CD4-positive, alpha-beta memory T cell (primary cell): ENCODE measurements around the gene DNAJC2. TPM values are rescaled to one million over a fixed set of nuclear protein-coding genes. Genes with fewer than 3 reads are reported as not detected.

Source experiments
- CTCF ChIA-PET: fragments of 350-600 bp; sonication (Branson Sonifier 250); formaldehyde crosslinking; loops from one replicate; lab custom pipeline; 2021; ENCODE audit warnings: inconsistent platforms; ENCODE audit not compliant: partially characterized antibody; lab: Charles Lee
- POLR2A ChIA-PET: fragments of 350-600 bp; sonication (Branson Sonifier 250); formaldehyde crosslinking; loops from one replicate; lab custom pipeline; 2021; ENCODE audit not compliant: partially characterized antibody; lab: Charles Lee
- DNase-seq, 5 donors: peaks; one replicate each; pipeline versions ENCODE4 v3.0.0 to v3.0.0-alpha.2; 2020 to 2022; ENCODE audit warnings: mixed read lengths in 1 of 5
- H3K27ac ChIP-seq: one replicate; pipeline ENCODE4 v1.7.0; 2013; ENCODE audit warnings: low read depth, low read length
- H3K27me3 ChIP-seq: 2 replicates; pipeline ENCODE4 v1.7.0; 2013; ENCODE audit warnings: mild to moderate bottlenecking, low read length, moderate library complexity; ENCODE audit not compliant: insufficient read depth
- H3K36me3 ChIP-seq: 2 replicates; pipeline ENCODE4 v1.7.0; 2013; ENCODE audit warnings: mild to moderate bottlenecking, low read length, moderate library complexity; ENCODE audit not compliant: insufficient read depth
- H3K4me1 ChIP-seq: 2 replicates; pipeline ENCODE4 v1.7.0; 2013; ENCODE audit warnings: mild to moderate bottlenecking, low read length, moderate library complexity; ENCODE audit not compliant: insufficient read depth
- H3K4me3 ChIP-seq, 2 donors: one replicate each; pipeline ENCODE4 v1.7.0; 2013; ENCODE audit warnings: low read length in 2 of 2, mild to moderate bottlenecking in 1 of 2
- H3K9me3 ChIP-seq, 2 donors: one replicate each; pipeline ENCODE4 v1.7.0; 2013; ENCODE audit warnings: low read length in 2 of 2, control low read depth in 1 of 2; ENCODE audit not compliant: control insufficient read depth in 1 of 2
- H3K27ac Mint-ChIP-seq, 7 donors: one replicate each; pipeline ENCODE4 v1.8.0; 2020 to 2021; ENCODE audit warnings: mixed read lengths in 7 of 7, mild to moderate bottlenecking in 6 of 7, inconsistent platforms in 3 of 7, moderate library complexity in 3 of 7
- H3K27me3 Mint-ChIP-seq, 2 donors: one replicate each; pipeline ENCODE4 v1.8.0; 2020 to 2021; ENCODE audit warnings: mixed read lengths in 2 of 2
- H3K36me3 Mint-ChIP-seq, 2 donors: one replicate each; pipeline ENCODE4 v1.8.0; 2020 to 2021; ENCODE audit warnings: mixed read lengths in 2 of 2, inconsistent platforms in 1 of 2, mild to moderate bottlenecking in 1 of 2
- H3K4me1 Mint-ChIP-seq, 4 donors: one replicate each; pipeline ENCODE4 v1.8.0; 2020 to 2021; ENCODE audit warnings: mixed read lengths in 4 of 4, mild to moderate bottlenecking in 1 of 4
- H3K4me3 Mint-ChIP-seq, 8 donors: one replicate each; pipeline ENCODE4 v1.8.0; 2020 to 2021; ENCODE audit warnings: mixed read lengths in 8 of 8, mild to moderate bottlenecking in 7 of 8, moderate library complexity in 6 of 8, inconsistent platforms in 3 of 8
- H3K9me3 Mint-ChIP-seq, 8 donors: one replicate each; pipeline ENCODE4 v1.8.0; 2020 to 2021; ENCODE audit warnings: mixed read lengths in 8 of 8, mild to moderate bottlenecking in 5 of 8, inconsistent platforms in 3 of 8, moderate library complexity in 1 of 8
- intact Hi-C: fragments of 100-400 bp; cut with micrococcal nuclease; formaldehyde crosslinking; loops from one replicate; pipeline ENCODE4 v1.15.1; 2023
- polyA plus RNA-seq, 2 donors: library from polyadenylated mRNA; unstranded; fragments of 300-500 nt; fragmentation: Illumina TruSeq; gene quantifications; one replicate each; pipeline ENCODE4 v1.2.3, GENCODE V29; 2021
- total RNA-seq, 2 experiments: library from RNA; stranded (reverse); gene quantifications; one replicate each; pipeline ENCODE4 v1.2.3, GENCODE V29; 2021

DNAJC2 gene
- total and polyA plus RNA-seq, 4 experiments from 2014 or later: 10.6 to 40.5 (median 31.3) TPM

DNA sequence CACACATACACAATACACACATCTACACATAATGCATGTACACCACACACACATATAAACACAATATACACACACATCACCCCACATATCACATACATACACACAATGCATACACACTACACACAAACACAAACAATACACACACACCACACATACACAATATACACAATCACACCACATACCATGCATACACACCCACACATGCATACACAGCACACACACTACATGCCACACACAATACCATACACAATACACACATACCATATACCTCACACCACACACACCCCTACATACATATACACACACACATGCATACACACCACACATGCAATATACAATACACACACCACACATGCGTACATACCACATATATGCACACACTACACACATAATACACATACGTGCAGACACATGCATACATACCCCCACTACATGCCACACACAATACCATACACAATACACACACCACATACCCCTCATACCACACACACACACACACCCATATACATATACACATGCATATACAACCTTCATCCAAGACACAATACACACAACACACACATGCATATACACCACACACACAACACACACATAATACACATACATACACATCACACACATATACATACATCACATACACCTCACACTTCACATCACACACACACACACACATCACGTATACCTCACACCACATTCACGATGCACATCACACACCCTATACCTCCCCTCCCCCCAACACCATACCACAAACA lies 36.9 kb upstream of the DNAJC2 start:
- H3K36me3 ChIP-seq: no peaks in the 10 kb centered on the region
- no peaks in the 10 kb centered on the region for H3K9me3 ChIP-seq
- ChIA-PET CTCF (no interaction called here), POLR2A (no interaction called here)
- Mint-ChIP-seq H3K36me3 (no peaks in the 10 kb centered on the region), H3K27ac (no peak overlapping the region), H3K9me3 (no peaks in the 10 kb centered on the region), H3K4me1 (no peaks in the 10 kb centered on the region), H3K27me3 (peaks cover 0 to 6% of the 10 kb centered on the region in 2 donors), H3K4me3 (no peak overlapping the region)
- no peak overlapping the region for H3K27ac ChIP-seq
- no peaks in the 10 kb centered on the region for H3K4me1 ChIP-seq
- intact Hi-C loops: no loop called here
- H3K27me3 ChIP-seq: no peaks in the 10 kb centered on the region
- H3K4me3 ChIP-seq: no peak overlapping the region
- no peak for DNase-seq

DNA sequence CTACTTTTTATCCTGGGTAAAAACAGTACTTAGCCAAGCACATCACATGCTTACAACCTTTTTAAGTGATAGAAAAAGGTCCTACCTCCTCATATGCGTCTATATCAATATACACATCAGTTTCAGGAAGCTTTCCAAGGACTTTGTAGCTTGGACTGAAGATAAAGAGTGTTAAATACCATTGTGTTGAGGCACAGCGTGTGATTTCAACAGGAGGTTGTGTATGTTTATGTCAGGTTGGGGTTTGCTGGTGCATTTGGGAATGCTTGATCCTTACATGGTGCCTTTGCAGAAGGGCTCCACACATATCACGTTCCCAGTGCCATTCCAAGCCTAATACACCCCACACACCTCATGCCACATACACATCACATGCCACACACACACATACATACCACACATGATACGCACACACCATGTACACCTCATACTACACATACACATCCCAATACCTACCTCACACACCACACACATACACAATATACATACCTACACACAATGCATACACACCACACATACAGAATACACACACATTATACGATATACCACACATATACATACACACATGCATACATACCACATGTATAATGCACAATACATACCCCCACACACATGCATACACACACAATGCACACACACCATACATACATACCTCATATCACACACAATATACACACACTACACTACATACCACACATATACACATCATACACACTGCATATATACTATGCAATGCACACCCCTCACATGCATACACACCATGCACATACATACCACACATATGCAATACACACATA lies 36.0 kb upstream of the DNAJC2 start:
- Mint-ChIP-seq H3K27me3 (peaks cover 0 to 6% of the 10 kb centered on the region in 2 donors), H3K9me3 (no peaks in the 10 kb centered on the region), H3K27ac (no peak overlapping the region), H3K4me1 (no peaks in the 10 kb centered on the region), H3K4me3 (no peak overlapping the region), H3K36me3 (no peaks in the 10 kb centered on the region)
- ChIA-PET CTCF (interaction anchor here (0.7 kb wide), 1 partner anchor 24 kb away, joined by 3 read pairs; no protein-coding TSS in a partner anchor), POLR2A (no interaction called here)
- Histone ChIP-seq H3K27ac (no peak overlapping the region), H3K36me3 (no peaks in the 10 kb centered on the region), H3K4me3 (no peak overlapping the region), H3K27me3 (no peaks in the 10 kb centered on the region), H3K4me1 (no peaks in the 10 kb centered on the region), H3K9me3 (no peaks in the 10 kb centered on the region)
- intact Hi-C loops: no loop called here
- DNase-seq: no peak

DNA sequence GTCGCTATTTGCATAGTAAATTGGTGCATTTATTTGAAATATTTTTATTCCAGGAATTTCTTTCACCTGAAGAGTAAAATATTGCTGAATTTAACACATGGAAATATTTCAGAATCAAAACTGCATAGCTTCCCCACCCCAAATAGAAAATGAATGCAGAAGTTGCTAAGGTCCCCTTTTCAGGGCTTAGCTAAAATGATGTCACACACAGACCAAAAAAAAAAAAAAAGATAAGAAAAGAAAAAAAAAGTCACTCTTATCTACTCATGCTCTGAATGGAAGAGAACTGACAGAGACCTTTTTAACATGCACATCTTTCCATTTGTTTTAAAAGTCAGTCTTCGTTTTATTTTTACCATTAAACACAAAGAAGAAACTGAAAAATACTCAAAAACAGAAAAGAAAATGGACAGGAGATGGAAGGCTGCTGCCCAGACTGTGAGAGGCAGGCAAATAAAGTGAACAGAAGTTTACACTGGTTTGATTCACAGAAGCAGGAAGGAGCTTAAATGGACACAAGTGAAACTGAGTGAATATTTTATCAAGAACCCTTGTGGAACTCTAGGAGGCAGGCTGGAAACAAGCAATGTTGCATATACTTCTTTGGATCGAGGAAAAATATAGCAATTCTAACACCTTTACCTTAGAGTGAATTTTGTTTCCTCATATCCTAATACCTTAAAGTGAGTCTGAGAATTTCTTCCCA lies 34.9 kb upstream of the DNAJC2 start:
- POLR2A ChIA-PET: no interaction called here
- H3K36me3 Mint-ChIP-seq: no peaks in the 10 kb centered on the region
- H3K27ac ChIP-seq: no peak overlapping the region
- peaks cover under 1% of the 10 kb centered on the region for H3K4me1 ChIP-seq
- peak overlapping the region in 1 of 7 donors; percentile 33 for H3K27ac Mint-ChIP-seq
- no peaks in the 10 kb centered on the region for H3K9me3 ChIP-seq
- DNase-seq: no peak
- peaks cover 0 to 4% of the 10 kb centered on the region in 2 donors for H3K27me3 Mint-ChIP-seq
- H3K4me3 ChIP-seq: no peak overlapping the region
- intact Hi-C loops: no loop called here
- no peaks in the 10 kb centered on the region for H3K27me3 ChIP-seq
- H3K4me1 Mint-ChIP-seq: no peaks in the 10 kb centered on the region
- H3K4me3 Mint-ChIP-seq: no peak overlapping the region
- CTCF ChIA-PET: interaction anchor here (0.7 kb wide), 1 partner anchor 25 kb away, joined by 3 read pairs; no protein-coding TSS in a partner anchor
- H3K36me3 ChIP-seq: no peaks in the 10 kb centered on the region
- no peaks in the 10 kb centered on the region for H3K9me3 Mint-ChIP-seq

DNA sequence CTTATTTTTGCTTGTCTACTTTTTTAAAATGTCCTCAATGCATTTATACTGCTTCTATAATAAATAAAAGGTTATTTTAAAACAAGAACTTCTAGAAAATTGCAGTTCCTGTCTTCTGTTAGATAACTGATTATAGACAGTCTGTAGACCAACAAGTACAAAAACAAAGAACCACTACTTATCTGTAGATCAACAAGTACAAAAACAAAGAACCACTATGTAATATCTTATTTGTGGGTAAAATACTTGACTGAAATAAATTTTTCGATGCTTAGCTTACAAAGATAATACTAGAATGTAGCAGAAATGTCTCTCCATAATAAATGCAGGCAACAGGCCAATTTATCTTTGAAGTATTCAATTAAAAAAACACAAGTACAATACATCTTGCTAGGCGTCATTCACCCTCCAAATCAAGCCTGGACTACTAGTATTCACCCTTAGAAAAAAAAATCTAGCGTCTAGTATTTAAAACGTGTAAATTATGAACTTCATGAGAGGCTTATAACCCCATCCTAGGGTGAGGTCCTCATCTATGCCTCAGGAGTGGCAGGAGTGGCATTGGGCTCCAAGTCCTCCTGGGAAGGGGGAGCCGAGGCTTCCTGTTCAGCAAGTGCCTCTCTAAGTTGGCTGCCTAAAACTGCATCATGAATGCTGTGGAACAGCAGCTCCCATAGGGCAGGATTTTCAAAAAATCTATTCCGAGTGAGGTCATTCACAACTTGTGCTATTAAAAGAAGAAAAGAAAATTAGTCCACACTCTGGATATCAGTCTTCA lies 29.5 kb upstream of the DNAJC2 start:
- H3K36me3 ChIP-seq: peaks cover 8% of the 10 kb centered on the region
- H3K27ac Mint-ChIP-seq: peak overlapping the region in 6 of 7 donors; percentile 7 to 76 (median 58)
- peaks cover 0 to 4% of the 10 kb centered on the region in 2 donors for H3K27me3 Mint-ChIP-seq
- no peak overlapping the region for H3K4me3 ChIP-seq
- H3K9me3 Mint-ChIP-seq: no peaks in the 10 kb centered on the region
- H3K4me1 ChIP-seq: peaks cover 6% of the 10 kb centered on the region
- H3K4me1 Mint-ChIP-seq: peaks cover 10 to 17% (median 13%) of the 10 kb centered on the region in 4 donors
- no peaks in the 10 kb centered on the region for H3K27me3 ChIP-seq
- H3K9me3 ChIP-seq: no peaks in the 10 kb centered on the region
- H3K4me3 Mint-ChIP-seq: peak overlapping the region in 2 of 8 donors; percentile 26 to 33
- ChIA-PET POLR2A (no interaction called here), CTCF (no interaction called here)
- H3K36me3 Mint-ChIP-seq: peaks cover 6 to 10% of the 10 kb centered on the region in 2 donors
- H3K27ac ChIP-seq: no peak overlapping the region
- intact Hi-C loops: no loop called here
- DNase-seq: peak in 1 of 5 donors; percentile 3

DNA sequence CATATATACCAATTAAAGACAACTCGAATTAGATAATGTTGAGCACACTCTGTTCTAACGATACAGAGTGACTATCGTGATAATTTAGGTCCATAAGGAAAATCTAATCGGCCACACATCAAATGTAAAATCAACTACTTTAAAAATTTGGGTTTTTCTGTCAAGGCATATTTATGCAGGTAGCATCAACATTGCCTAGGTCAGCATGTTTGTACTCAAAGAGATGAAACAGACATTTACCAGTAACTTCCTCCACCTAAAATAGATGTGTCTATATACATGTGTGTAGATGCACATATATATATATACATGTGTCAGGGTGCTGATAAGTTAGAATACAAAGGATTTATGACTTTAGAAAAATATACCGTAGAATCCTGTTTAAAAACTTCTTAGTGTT lies 24.9 kb upstream of the DNAJC2 start:
- Histone ChIP-seq H3K9me3 (no peaks in the 10 kb centered on the region), H3K36me3 (peaks cover 48% of the 10 kb centered on the region), H3K4me1 (peaks cover 6% of the 10 kb centered on the region), H3K27ac (no peak overlapping the region), H3K27me3 (no peaks in the 10 kb centered on the region), H3K4me3 (no peak overlapping the region)
- ChIA-PET POLR2A (no interaction called here), CTCF (no interaction called here)
- peaks cover 34 to 45% of the 10 kb centered on the region in 2 donors for H3K36me3 Mint-ChIP-seq
- no peaks in the 10 kb centered on the region for H3K27me3 Mint-ChIP-seq
- H3K4me1 Mint-ChIP-seq: peaks cover 10 to 17% (median 13%) of the 10 kb centered on the region in 4 donors
- no peaks in the 10 kb centered on the region for H3K9me3 Mint-ChIP-seq
- H3K4me3 Mint-ChIP-seq: no peak overlapping the region
- intact Hi-C loops: no loop called here
- no peak overlapping the region for H3K27ac Mint-ChIP-seq
- DNase-seq: no peak

DNA sequence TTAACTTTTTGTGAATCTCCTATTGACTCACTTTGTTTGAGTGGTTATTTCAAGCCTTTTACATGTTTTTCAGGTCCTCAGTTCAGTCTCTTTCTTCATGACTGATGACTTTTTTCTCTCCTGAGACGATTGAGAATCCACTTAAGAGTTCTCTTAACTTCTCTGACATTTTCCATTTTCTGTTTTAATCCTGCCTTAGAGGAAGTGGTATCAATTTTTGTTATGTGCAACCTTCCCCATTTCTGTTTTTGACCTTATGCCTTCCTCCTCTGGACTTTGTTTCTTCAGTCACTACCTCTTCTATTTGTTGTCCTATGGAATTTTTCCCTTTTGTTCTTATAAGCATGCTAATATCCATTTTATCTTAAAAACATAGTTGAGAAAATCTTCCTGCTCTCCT lies 5.2 kb upstream of the DNAJC2 start:
- Histone ChIP-seq H3K4me3 (peak overlapping the region in 1 of 2 donors; percentile 85), H3K36me3 (peaks cover 8% of the 10 kb centered on the region), H3K4me1 (peaks cover 59% of the 10 kb centered on the region), H3K9me3 (no peaks in the 10 kb centered on the region), H3K27ac (peak overlapping the region; percentile 96), H3K27me3 (no peaks in the 10 kb centered on the region)
- ChIA-PET CTCF (no interaction called here), POLR2A (no interaction called here)
- peak overlapping the region; percentile 97 to 100 (median 100) for H3K4me3 Mint-ChIP-seq
- peaks cover 44 to 71% (median 58%) of the 10 kb centered on the region in 4 donors for H3K4me1 Mint-ChIP-seq
- intact Hi-C loops: loop anchor here (5.0 kb wide), 1 partner anchor 203 kb away; the partner anchor contains the start of gene NAPEPLD
- peaks cover 0 to 1% (median 0%) of the 10 kb centered on the region in 8 donors for H3K9me3 Mint-ChIP-seq
- no peak for DNase-seq
- H3K27me3 Mint-ChIP-seq: no peaks in the 10 kb centered on the region
- peak overlapping the region in 6 of 7 donors; percentile 67 to 99 (median 88) for H3K27ac Mint-ChIP-seq
- peaks cover 3 to 31% of the 10 kb centered on the region in 2 donors for H3K36me3 Mint-ChIP-seq
